Endothelial cell of umbilical vein (primary cell): Measurements from ENCODE around the gene MCUR1. TPM values are rescaled to one million over a fixed set of nuclear protein-coding genes. Genes with fewer than 3 reads are reported as not detected.

ENCODE experiments used
- BruUV-seq: library from RNA; stranded (reverse); fragments of 400-500 nt; replicated peaks from 2 replicates; lab custom pipeline; 2021; lab: Mats Ljungman, UMichigan
- CTCF ChIA-PET: fragments of 300-600, 350-600 bp; sonication (Branson Sonifier 250); formaldehyde crosslinking; loops from one replicate; lab custom pipeline; 2021; ENCODE audit warnings: antibody characterized with exemption, inconsistent platforms; lab: Charles Lee
- POLR2A ChIA-PET: fragments of 300-600, 350-600 bp; sonication (Branson Sonifier 250); formaldehyde crosslinking; loops from one replicate; lab custom pipeline; 2021; ENCODE audit warnings: antibody characterized with exemption, inconsistent platforms; lab: Charles Lee
- DNase-seq: peaks from one replicate; pipeline ENCODE4 v3.0.0-alpha.2; 2011; ENCODE audit warnings: low read depth, low spot score
- FAIRE-seq: peaks from 2 replicates; lab custom pipeline; 2011; peaks lifted over from hg19 to GRCh38; lab: Jason Lieb, UNC
- H2AFZ ChIP-seq: 2 replicates; pipeline ENCODE4 v1.6.0; 2012; ENCODE audit warnings: low read depth, low read length, control low read depth, inconsistent platforms
- H3K27ac ChIP-seq: 2 replicates; pipeline ENCODE4 v1.5.1; 2011; ENCODE audit warnings: low read depth, mild to moderate bottlenecking, control low read depth, low read length, moderate library complexity; ENCODE audit not compliant: insufficient read depth
- H3K27me3 ChIP-seq, 2 experiments: 2 replicates each; pipeline versions ENCODE4 v1.6.0 to v1.6.1; 2011; ENCODE audit warnings: low read length in 2 of 2, mixed read lengths in 1 of 2; ENCODE audit not compliant: control insufficient read depth in 2 of 2, insufficient read depth in 2 of 2
- H3K36me3 ChIP-seq, 2 experiments: 2 replicates in 1 of 2; 3 replicates in 1 of 2; pipeline ENCODE4 v1.5.1; 2011; ENCODE audit warnings: low read length in 2 of 2, mild to moderate bottlenecking in 1 of 2, moderate library complexity in 1 of 2; ENCODE audit not compliant: control insufficient read depth in 2 of 2, insufficient read depth in 2 of 2; ENCODE audit errors: extremely low read depth in 1 of 2
- H3K4me1 ChIP-seq: 3 replicates; pipeline ENCODE4 v1.5.1; 2011; ENCODE audit warnings: mild to moderate bottlenecking, low read length; ENCODE audit not compliant: control insufficient read depth, insufficient read depth; ENCODE audit errors: extremely low read depth
- H3K4me2 ChIP-seq: 2 replicates; pipeline ENCODE4 v1.6.1; 2011; ENCODE audit warnings: low read length, control low read depth, mixed read lengths; ENCODE audit not compliant: insufficient read depth
- H3K4me3 ChIP-seq, 3 experiments: fragments of 200-600 bp in 1 of 3; sonication (generic), shearing (Covaris generic) in 1 of 3; replicated peaks in 1 of 3; 2 replicates each; pipeline ENCODE4 v1.5.1; 2011 to 2016; ENCODE audit warnings: control low read depth in 3 of 3, low read length in 3 of 3, mild to moderate bottlenecking in 2 of 3, inconsistent platforms in 1 of 3, low read depth in 1 of 3, moderate library complexity in 1 of 3; ENCODE audit not compliant: insufficient read depth in 1 of 3
- H3K79me2 ChIP-seq: 2 replicates; pipeline ENCODE4 v1.6.0; 2012; ENCODE audit warnings: low read length, inconsistent platforms; ENCODE audit not compliant: control insufficient read depth, insufficient read depth
- H3K9ac ChIP-seq: replicated peaks from 2 replicates; pipeline ENCODE3; 2011; ENCODE audit warnings: low read length, control low read depth; ENCODE audit not compliant: insufficient read depth; ENCODE audit errors: extremely low read depth
- H3K9me1 ChIP-seq: replicated peaks from 3 replicates; pipeline ENCODE4 v1.6.0; 2011; ENCODE audit warnings: mild to moderate bottlenecking, low read length; ENCODE audit not compliant: control insufficient read depth, insufficient read depth; ENCODE audit errors: extremely low read depth
- H3K9me3 ChIP-seq: replicated peaks from 2 replicates; pipeline ENCODE4 v1.5.1; 2012; ENCODE audit warnings: low read length, inconsistent platforms; ENCODE audit not compliant: control insufficient read depth, insufficient read depth
- H4K20me1 ChIP-seq: replicated peaks from 2 replicates; pipeline ENCODE3; 2011; ENCODE audit warnings: mild to moderate bottlenecking, low read length; ENCODE audit not compliant: control insufficient read depth, insufficient read depth; ENCODE audit errors: extremely low read depth
- CTCF ChIP-seq, 2 donors: IDR thresholded peaks; 1 replicate in 1 of 2; 2 replicates in 1 of 2; pipeline ENCODE4 v1.5.1; 2011; ENCODE audit warnings: low read length in 2 of 2, mild to moderate bottlenecking in 2 of 2, moderate library complexity in 2 of 2, control low read depth in 1 of 2, inconsistent platforms in 1 of 2, low read depth in 1 of 2; ENCODE audit not compliant: insufficient read depth in 1 of 2; ENCODE audit errors: extremely low read depth in 1 of 2
- EZH2 ChIP-seq: IDR thresholded peaks from 2 replicates; pipeline ENCODE4 v1.6.1; 2012; ENCODE audit warnings: borderline replicate concordance, low read depth, mild to moderate bottlenecking, moderate library complexity, low read length, inconsistent platforms; ENCODE audit not compliant: severe bottlenecking
- FOS ChIP-seq: IDR thresholded peaks from 2 replicates; pipeline ENCODE4 v1.6.1; 2011; ENCODE audit warnings: mild to moderate bottlenecking, low read length, moderate library complexity, borderline replicate concordance; ENCODE audit not compliant: insufficient read depth
- GATA2 ChIP-seq: IDR thresholded peaks from 2 replicates; pipeline ENCODE4 v1.7.0; 2011; ENCODE audit warnings: low read depth, mild to moderate bottlenecking, moderate library complexity, mixed read lengths, low read length; ENCODE audit not compliant: insufficient read length, insufficient read depth
- JUN ChIP-seq: IDR thresholded peaks from 2 replicates; pipeline ENCODE4 v1.6.1; 2011; ENCODE audit warnings: borderline replicate concordance, low read depth; ENCODE audit not compliant: insufficient read length, insufficient read depth
- MAX ChIP-seq: IDR thresholded peaks from 2 replicates; pipeline ENCODE4 v1.6.1; 2011; ENCODE audit not compliant: insufficient read depth, insufficient read length
- MYC ChIP-seq: IDR thresholded peaks from one replicate; pipeline ENCODE4 v1.6.1; 2011; ENCODE audit warnings: mild to moderate bottlenecking, low read depth, low read length
- POLR2A ChIP-seq: IDR thresholded peaks from 2 replicates; pipeline ENCODE4 v1.6.1; 2012; ENCODE audit warnings: low read depth, mild to moderate bottlenecking, control low read depth, low read length
- POLR2AphosphoS5 ChIP-seq: IDR thresholded peaks from 2 replicates; pipeline ENCODE4 v1.6.1; 2012; ENCODE audit warnings: low read depth, mild to moderate bottlenecking, control low read depth, low read length, moderate library complexity; ENCODE audit not compliant: insufficient read depth
- dilution Hi-C: fragments of 300-500 bp; cut with MboI; formaldehyde crosslinking; loops from one replicate; pipeline ENCODE4 v1.15.0; 2019; ENCODE audit warnings: low sequenced_read_pairs; ENCODE audit not compliant: extremely low pct_ligation_motif_present
- intact Hi-C: fragments of 100-400 bp; cut with micrococcal nuclease; formaldehyde crosslinking; loops from one replicate; pipeline ENCODE4 v1.10.0; 2022
- polyA plus RNA-seq, 4 experiments: library from polyadenylated mRNA; depleted of rRNA in 3 of 4; stranded (reverse) in 3 of 4; unstranded in 1 of 4; fragments of >200 nt; gene quantifications; 2 replicates each; pipeline versions ENCODE4 v1.2.1 to v1.2.3, GENCODE V29; 2011 to 2012; ENCODE audit warnings: missing spikeins in 1 of 4
- total RNA-seq: library from RNA; stranded (reverse); gene quantifications from 2 replicates; pipeline ENCODE4 v1.2.3, GENCODE V29; 2021

The MCUR1 gene
- total and polyA plus RNA-seq, 2 donors (not counting 3 experiments of a cell fraction or from before 2014, with no cell fraction given), result 6.2 to 21.2 TPM

- Histone ChIP-seq H3K4me1 (no peaks in the 10 kb centered on the region), H3K4me2 (no peak overlapping the region), H3K27me3 (peaks cover 4 to 13% of the 10 kb centered on the region in 2 experiments), H3K9ac (no peak overlapping the region), H3K79me2 (no peaks in the 10 kb centered on the region), H3K36me3 (no peaks in the 10 kb centered on the region), H3K27ac (no peak overlapping the region), H2AFZ (no peak overlapping the region), H3K9me3 (no peaks in the 10 kb centered on the region), H3K4me3 (no peak overlapping the region), H4K20me1 (no peaks in the 10 kb centered on the region), H3K9me1 (no peaks in the 10 kb centered on the region)
- dilution Hi-C loops, result no loop called here
- FAIRE-seq, result no peak
- DNase-seq, result no peak
- no peak for TF ChIP-seq POLR2AphosphoS5
- no peak for TF ChIP-seq FOS
- TF ChIP-seq MYC, result no peak
- TF ChIP-seq EZH2, result no peak
- no peak for TF ChIP-seq CTCF (IDR thresholded peaks at IDR 0.05; ENCODE audit: extremely low read depth in 1 of 2, insufficient read depth in 1 of 2, low read depth in 1 of 2, low read length in 2 of 2)
- no peak for TF ChIP-seq POLR2A
- TF ChIP-seq MAX, result no peak
- no peak for TF ChIP-seq JUN
- no peak for TF ChIP-seq GATA2
- ChIA-PET POLR2A (no interaction called here), CTCF (no interaction called here)
- no TSS peak for BruUV-seq
- intact Hi-C loops, result no loop called here
These were observed 40.4 kb upstream of the MCUR1 start for GRCh38 chr6:13854716-13855250.
